Left kidney (tissue), 8 donors: ENCODE data around the gene KRT28. TPM values are rescaled to one million over a fixed set of nuclear protein-coding genes. Genes with fewer than 3 reads are reported as not detected.
A peak's percentile ranks its signal among the peaks of the same experiment; 100 is the strongest.

Experiments used
- DNase-seq: peaks from one replicate; pipeline ENCODE4 v3.0.0-alpha.2; 2013
- long read RNA-seq, 8 donors: transcript quantifications; one replicate each; lab custom pipeline, GENCODE V29; 2026
- polyA plus RNA-seq: library from polyadenylated mRNA; unstranded; fragments of 120-200 nt; gene quantifications from one replicate; pipeline ENCODE4 v1.2.1, GENCODE V29; 2013; ENCODE audit not compliant: insufficient read length

The KRT28 gene
- polyA plus RNA-seq: not detected
- long read RNA-seq, donor 1: 0 reads
- long read RNA-seq, donor 2, partial matches to known transcripts: 63 of 63 reads
- long read RNA-seq, donor 2, other reads (novel, unspliced or antisense): 0 of 63 reads
- long read RNA-seq, donor 3: 0 reads
- long read RNA-seq, donor 4: 0 reads
- long read RNA-seq, donor 5: 0 reads
- long read RNA-seq, donor 6: 0 reads
- long read RNA-seq, donor 7: 0 reads
- long read RNA-seq, donor 8: 0 reads

- no peak for DNase-seq
These were observed at the start of gene KRT28 for GRCh38 chr17:40799859-40800258. TSS of gene KRT28 (minus strand) at chr17:40799959. CDS start at chr17:40799893, 66 bp downstream.

- no peak for DNase-seq
These were observed 49.0 kb upstream of the KRT28 start for GRCh38 chr17:40848583-40849235.

- no peak for DNase-seq
These were observed 46.9 kb upstream of the KRT28 start for GRCh38 chr17:40846515-40847144.

GRCh38 chr17:40844671-40845107, 44.9 kb upstream of the KRT28 start:
- no peak for DNase-seq

- DNase-seq: no peak
These were observed 43.5 kb upstream of the KRT28 start for GRCh38 chr17:40843242-40843641.

- DNase-seq: no peak
These were observed 41.5 kb upstream of the KRT28 start for GRCh38 chr17:40841246-40841645.

- DNase-seq: no peak
These were observed 39.4 kb upstream of the KRT28 start for GRCh38 chr17:40839194-40839593.

GRCh38 chr17:40836020-40836419, 36.3 kb upstream of the KRT28 start:
- DNase-seq: no peak

- no peak for DNase-seq
These were observed 34.1 kb upstream of the KRT28 start for GRCh38 chr17:40833882-40834281.

GRCh38 chr17:40832840-40833239, 33.1 kb upstream of the KRT28 start:
- no peak for DNase-seq

GRCh38 chr17:40830085-40830776, 30.5 kb upstream of the KRT28 start:
- no peak for DNase-seq

- DNase-seq: no peak
These were observed 28.8 kb upstream of the KRT28 start for GRCh38 chr17:40828454-40829044.

- no peak for DNase-seq
These were observed 28.1 kb upstream of the KRT28 start for GRCh38 chr17:40827746-40828453.

- DNase-seq: peak; percentile 57
These were observed 25.8 kb upstream of the KRT28 start for GRCh38 chr17:40825599-40825998.

- DNase-seq: no peak
These were observed 24.5 kb upstream of the KRT28 start for GRCh38 chr17:40824015-40824832.

- DNase-seq: no peak
These were observed 22.5 kb upstream of the KRT28 start, which contains the start of gene KRT10 for GRCh38 chr17:40822132-40822812. TSS of gene KRT10 (minus strand) at chr17:40822614. CDS start at chr17:40822585, 29 bp downstream.

- no peak for DNase-seq
These were observed 21.8 kb upstream of the KRT28 start for GRCh38 chr17:40821536-40821935.

GRCh38 chr17:40820228-40820838, 20.6 kb upstream of the KRT28 start:
- DNase-seq: no peak

GRCh38 chr17:40819528-40820125, 19.9 kb upstream of the KRT28 start:
- peak; percentile 32 for DNase-seq
